ENCODE measurements around the gene CEP83.

The CEP83 gene

GRCh38 chr12:94304012-94304411, 155.7 kb downstream of the CEP83 start:
- H3K36me3 ChIP-seq (ENCODE audit: low read depth), result peaks cover 11% of the 10 kb centered on the region
- no peak overlapping the region for H3K27ac ChIP-seq (ENCODE audit: poor library complexity, severe bottlenecking)

GRCh38 chr12:94299846-94300245, 159.8 kb downstream of the CEP83 start:
- ATAC-seq (ENCODE audit: low read depth), result no peak
- Histone ChIP-seq H3K4me1 (ENCODE audit: insufficient read depth, poor library complexity, severe bottlenecking) (no peaks in the 10 kb centered on the region), H3K27ac (ENCODE audit: poor library complexity, severe bottlenecking) (no peak overlapping the region), H3K27me3 (ENCODE audit: insufficient read depth, poor library complexity, severe bottlenecking) (no peaks in the 10 kb centered on the region), H3K36me3 (ENCODE audit: low read depth) (no peaks in the 10 kb centered on the region; the same call in 1 of the 2 replicates), H3K4me3 (ENCODE audit: severe bottlenecking) (no peak overlapping the region), H3K9me3 (ENCODE audit: severe bottlenecking) (no peaks in the 10 kb centered on the region)
- no peak for DNase-seq (ENCODE audit: low spot score)
- no peak for TF ChIP-seq CTCF (IDR thresholded peaks at IDR 0.05; ENCODE audit: poor library complexity, severe bottlenecking)

More at GRCh38 chr12:94304012-94304411, 155.7 kb downstream of the CEP83 start:
- no peak for DNase-seq (ENCODE audit: low spot score)
- TF ChIP-seq CTCF (IDR thresholded peaks at IDR 0.05; ENCODE audit: poor library complexity, severe bottlenecking), result no peak
- H3K4me3 ChIP-seq (ENCODE audit: severe bottlenecking), result no peak overlapping the region
- no peak for ATAC-seq (ENCODE audit: low read depth)
- no peaks in the 10 kb centered on the region for H3K27me3 ChIP-seq (ENCODE audit: insufficient read depth, poor library complexity, severe bottlenecking)
- H3K9me3 ChIP-seq (ENCODE audit: severe bottlenecking), result no peaks in the 10 kb centered on the region
- H3K4me1 ChIP-seq (ENCODE audit: insufficient read depth, poor library complexity, severe bottlenecking), result no peaks in the 10 kb centered on the region

- no peak for TF ChIP-seq CTCF (IDR thresholded peaks at IDR 0.05; ENCODE audit: poor library complexity, severe bottlenecking)
- no peak overlapping the region for H3K4me3 ChIP-seq (ENCODE audit: severe bottlenecking)
- H3K9me3 ChIP-seq (ENCODE audit: severe bottlenecking), result no peaks in the 10 kb centered on the region
- ATAC-seq (ENCODE audit: low read depth) (no peak), DNase-seq (ENCODE audit: low spot score) (no peak)
- no peaks in the 10 kb centered on the region; the same call in 1 of the 2 replicates for H3K36me3 ChIP-seq (ENCODE audit: low read depth)
- H3K27me3 ChIP-seq (ENCODE audit: insufficient read depth, poor library complexity, severe bottlenecking), result no peaks in the 10 kb centered on the region
- H3K4me1 ChIP-seq (ENCODE audit: insufficient read depth, poor library complexity, severe bottlenecking), result no peaks in the 10 kb centered on the region
- H3K27ac ChIP-seq (ENCODE audit: poor library complexity, severe bottlenecking), result no peak overlapping the region
Observed at GRCh38 chr12:94297876-94298505, 161.7 kb downstream of the CEP83 start.

- Histone ChIP-seq H3K4me3 (ENCODE audit: severe bottlenecking) (no peak overlapping the region), H3K9me3 (ENCODE audit: severe bottlenecking) (no peaks in the 10 kb centered on the region), H3K4me1 (ENCODE audit: insufficient read depth, poor library complexity, severe bottlenecking) (no peaks in the 10 kb centered on the region), H3K27ac (ENCODE audit: poor library complexity, severe bottlenecking) (no peak overlapping the region), H3K36me3 (ENCODE audit: low read depth) (no peaks in the 10 kb centered on the region), H3K27me3 (ENCODE audit: insufficient read depth, poor library complexity, severe bottlenecking) (no peaks in the 10 kb centered on the region)
- TF ChIP-seq CTCF (IDR thresholded peaks at IDR 0.05; ENCODE audit: poor library complexity, severe bottlenecking), result no peak
- ATAC-seq (ENCODE audit: low read depth) (no peak), DNase-seq (ENCODE audit: low spot score) (no peak)
Observed at GRCh38 chr12:94297096-94297699, 162.5 kb downstream of the CEP83 start.

- no peak overlapping the region for H3K4me3 ChIP-seq (ENCODE audit: severe bottlenecking)
- no peaks in the 10 kb centered on the region for H3K4me1 ChIP-seq (ENCODE audit: insufficient read depth, poor library complexity, severe bottlenecking)
- no peaks in the 10 kb centered on the region for H3K27me3 ChIP-seq (ENCODE audit: insufficient read depth, poor library complexity, severe bottlenecking)
- DNase-seq (ENCODE audit: low spot score), result no peak
- no peak overlapping the region for H3K27ac ChIP-seq (ENCODE audit: poor library complexity, severe bottlenecking)
- no peaks in the 10 kb centered on the region for H3K9me3 ChIP-seq (ENCODE audit: severe bottlenecking)
- ATAC-seq (ENCODE audit: low read depth), result no peak; the same call in 2 of the 3 replicates
- no peaks in the 10 kb centered on the region for H3K36me3 ChIP-seq (ENCODE audit: low read depth)
- no peak for TF ChIP-seq CTCF (IDR thresholded peaks at IDR 0.05; ENCODE audit: poor library complexity, severe bottlenecking)
Observed at GRCh38 chr12:94290353-94290752, 169.3 kb downstream of the CEP83 start.

Data from RWPE2 (cell line).